ENCODE measurements around the gene FHOD3.

Gene FHOD3

DNA sequence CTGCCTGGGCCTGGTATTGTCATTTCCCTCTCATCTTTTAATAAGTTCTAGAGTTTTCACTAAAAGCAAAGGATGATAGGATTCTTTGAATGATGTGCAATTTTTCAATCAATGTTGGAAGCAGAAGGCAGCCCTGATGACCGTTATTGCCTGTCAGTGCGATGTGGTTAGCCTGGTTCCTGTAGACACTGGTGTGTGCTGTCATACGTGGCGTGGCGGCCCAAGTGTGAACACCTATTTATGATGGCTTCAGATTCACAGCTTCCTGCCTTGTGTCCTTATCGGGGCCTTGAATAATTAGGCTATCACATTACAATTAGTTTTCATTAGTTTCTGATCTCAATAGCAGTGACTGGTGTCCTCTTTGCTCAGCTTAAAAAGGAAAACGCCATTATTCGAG is 312.7 kb downstream of the FHOD3 start:
- no peaks in the 10 kb centered on the region for H4K20me1 ChIP-seq (ENCODE audit: insufficient read depth, low read length, poor library complexity, severe bottlenecking)
- H3K4me1 ChIP-seq (ENCODE audit: insufficient read depth, low read length, poor library complexity, severe bottlenecking), result no peaks in the 10 kb centered on the region
- no peaks in the 10 kb centered on the region for H3K27me3 ChIP-seq (ENCODE audit: insufficient read depth, low read length, poor library complexity, severe bottlenecking)
- no peak overlapping the region for H3K9ac ChIP-seq (ENCODE audit: low read depth, low read length, poor library complexity, severe bottlenecking)
- no peak for TF ChIP-seq EZH2phosphoT487 (IDR thresholded peaks at IDR 0.05; ENCODE audit: borderline replicate concordance)
- TF ChIP-seq, protein P1, sequence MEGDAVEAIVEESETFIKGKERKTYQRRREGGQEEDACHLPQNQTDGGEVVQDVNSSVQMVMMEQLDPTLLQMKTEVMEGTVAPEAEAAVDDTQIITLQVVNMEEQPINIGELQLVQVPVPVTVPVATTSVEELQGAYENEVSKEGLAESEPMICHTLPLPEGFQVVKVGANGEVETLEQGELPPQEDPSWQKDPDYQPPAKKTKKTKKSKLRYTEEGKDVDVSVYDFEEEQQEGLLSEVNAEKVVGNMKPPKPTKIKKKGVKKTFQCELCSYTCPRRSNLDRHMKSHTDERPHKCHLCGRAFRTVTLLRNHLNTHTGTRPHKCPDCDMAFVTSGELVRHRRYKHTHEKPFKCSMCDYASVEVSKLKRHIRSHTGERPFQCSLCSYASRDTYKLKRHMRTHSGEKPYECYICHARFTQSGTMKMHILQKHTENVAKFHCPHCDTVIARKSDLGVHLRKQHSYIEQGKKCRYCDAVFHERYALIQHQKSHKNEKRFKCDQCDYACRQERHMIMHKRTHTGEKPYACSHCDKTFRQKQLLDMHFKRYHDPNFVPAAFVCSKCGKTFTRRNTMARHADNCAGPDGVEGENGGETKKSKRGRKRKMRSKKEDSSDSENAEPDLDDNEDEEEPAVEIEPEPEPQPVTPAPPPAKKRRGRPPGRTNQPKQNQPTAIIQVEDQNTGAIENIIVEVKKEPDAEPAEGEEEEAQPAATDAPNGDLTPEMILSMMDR (conservative IDR thresholded peaks at IDR 0.05; ENCODE audit: low read length), result no peak
- no peak overlapping the region for H3K4me2 ChIP-seq (ENCODE audit: low read depth, low read length, poor library complexity, severe bottlenecking)
- no peaks in the 10 kb centered on the region for H3F3A ChIP-seq (ENCODE audit: low read depth)
- H3K79me2 ChIP-seq (ENCODE audit: insufficient read depth, low read length), result no peaks in the 10 kb centered on the region
- no peak overlapping the region for H3K4me3 ChIP-seq (ENCODE audit: low read length, poor library complexity, severe bottlenecking)
- H3K36me3 ChIP-seq (ENCODE audit: insufficient read depth, low read length), result no peaks in the 10 kb centered on the region
- H3K9me2 ChIP-seq (replicated peaks; ENCODE audit: low read depth, low read length), result no peaks in the 10 kb centered on the region
- peak overlapping the region; percentile 24; the same call in 1 of the 2 replicates for H2AFZ ChIP-seq (ENCODE audit: low read length)
- H3K9me3 ChIP-seq (ENCODE audit: insufficient read depth, low read depth, low read length), result no peaks in the 10 kb centered on the region

DNA sequence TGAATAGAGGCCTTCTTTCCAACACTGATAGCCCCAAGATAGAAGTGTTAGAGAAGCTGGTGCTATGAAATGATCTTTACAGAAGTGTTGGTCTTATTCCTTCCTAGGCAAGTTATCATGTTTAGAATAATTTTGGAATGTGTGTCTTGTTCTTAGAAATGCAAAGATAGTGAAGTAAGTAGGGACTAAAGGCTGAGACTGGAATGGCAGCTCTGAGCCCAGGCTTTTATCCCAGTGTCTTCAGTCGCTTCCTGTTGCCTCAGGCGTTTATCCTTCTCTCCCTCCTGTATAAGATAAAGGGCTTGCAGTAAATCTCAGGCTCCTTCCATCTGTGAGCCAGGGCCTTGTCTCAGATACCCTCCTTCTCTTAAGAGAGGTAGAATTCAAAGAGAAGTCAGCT is 313.1 kb downstream of the FHOD3 start:
- no peaks in the 10 kb centered on the region for H3K9me3 ChIP-seq (ENCODE audit: insufficient read depth, low read depth, low read length)
- H4K20me1 ChIP-seq (ENCODE audit: insufficient read depth, low read length, poor library complexity, severe bottlenecking), result no peaks in the 10 kb centered on the region
- H3F3A ChIP-seq (ENCODE audit: low read depth), result no peaks in the 10 kb centered on the region
- no peaks in the 10 kb centered on the region for H3K4me1 ChIP-seq (ENCODE audit: insufficient read depth, low read length, poor library complexity, severe bottlenecking)
- H3K4me2 ChIP-seq (ENCODE audit: low read depth, low read length, poor library complexity, severe bottlenecking), result no peak overlapping the region
- 0 out of 2 replicates have a peak overlapping the region, but pooled peaks have one; percentile 24 for H2AFZ ChIP-seq (ENCODE audit: low read length)
- H3K36me3 ChIP-seq (ENCODE audit: insufficient read depth, low read length), result no peaks in the 10 kb centered on the region
- H3K79me2 ChIP-seq (ENCODE audit: insufficient read depth, low read length), result no peaks in the 10 kb centered on the region
- no peak overlapping the region for H3K9ac ChIP-seq (ENCODE audit: low read depth, low read length, poor library complexity, severe bottlenecking)
- H3K9me2 ChIP-seq (replicated peaks; ENCODE audit: low read depth, low read length), result no peaks in the 10 kb centered on the region
- no peaks in the 10 kb centered on the region for H3K27me3 ChIP-seq (ENCODE audit: insufficient read depth, low read length, poor library complexity, severe bottlenecking)
- TF ChIP-seq EZH2phosphoT487 (IDR thresholded peaks at IDR 0.05; ENCODE audit: borderline replicate concordance), result no peak
- TF ChIP-seq, protein P1 (conservative IDR thresholded peaks at IDR 0.05; ENCODE audit: low read length), result no peak
- H3K4me3 ChIP-seq (ENCODE audit: low read length, poor library complexity, severe bottlenecking), result no peak overlapping the region

DNA sequence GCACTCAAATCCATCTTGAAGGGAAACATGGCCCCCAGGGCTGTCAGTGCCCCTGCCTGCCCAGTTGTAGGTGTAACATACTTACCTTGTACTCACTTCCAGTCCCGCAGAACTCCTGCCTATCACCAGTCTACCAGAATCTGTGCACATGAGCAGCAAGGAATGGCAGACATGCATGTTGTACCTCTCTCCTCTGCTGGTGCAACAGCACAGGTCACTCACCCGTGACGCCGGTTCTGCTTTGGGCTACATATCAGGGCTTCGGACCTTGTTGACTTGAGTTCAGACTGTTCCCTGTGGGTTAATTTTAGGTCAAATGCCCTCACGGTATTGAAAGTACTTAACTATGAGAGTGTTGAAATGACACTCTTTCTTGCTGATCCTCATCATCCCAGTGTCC is 315.6 kb downstream of the FHOD3 start:
- H3K4me2 ChIP-seq (ENCODE audit: low read depth, low read length, poor library complexity, severe bottlenecking), result no peak overlapping the region
- H3K9me2 ChIP-seq (replicated peaks; ENCODE audit: low read depth, low read length), result no peaks in the 10 kb centered on the region
- no peaks in the 10 kb centered on the region for H3K79me2 ChIP-seq (ENCODE audit: insufficient read depth, low read length)
- H3K9me3 ChIP-seq (ENCODE audit: insufficient read depth, low read depth, low read length), result no peaks in the 10 kb centered on the region
- no peaks in the 10 kb centered on the region for H3K4me1 ChIP-seq (ENCODE audit: insufficient read depth, low read length, poor library complexity, severe bottlenecking)
- H4K20me1 ChIP-seq (ENCODE audit: insufficient read depth, low read length, poor library complexity, severe bottlenecking), result no peaks in the 10 kb centered on the region
- TF ChIP-seq, protein P1 (conservative IDR thresholded peaks at IDR 0.05; ENCODE audit: low read length), result no peak
- TF ChIP-seq EZH2phosphoT487 (IDR thresholded peaks at IDR 0.05; ENCODE audit: borderline replicate concordance), result no peak
- no peak overlapping the region for H3K9ac ChIP-seq (ENCODE audit: low read depth, low read length, poor library complexity, severe bottlenecking)
- no peak overlapping the region for H3K4me3 ChIP-seq (ENCODE audit: low read length, poor library complexity, severe bottlenecking)
- H2AFZ ChIP-seq (ENCODE audit: low read length), result no peak overlapping the region
- no peaks in the 10 kb centered on the region for H3K36me3 ChIP-seq (ENCODE audit: insufficient read depth, low read length)
- H3K27me3 ChIP-seq (ENCODE audit: insufficient read depth, low read length, poor library complexity, severe bottlenecking), result no peaks in the 10 kb centered on the region
- H3F3A ChIP-seq (ENCODE audit: low read depth), result no peaks in the 10 kb centered on the region
